Smooth muscle cell (in vitro differentiated cells): ENCODE results near the gene FTCD. TPM values are rescaled to one million over a fixed set of nuclear protein-coding genes. Genes with fewer than 3 reads are reported as not detected.
A peak's percentile ranks its signal among the peaks of the same experiment; 100 is the strongest.

Experiments
- DNase-seq: peaks from one replicate; lab custom pipeline; 2025; ENCODE audit not compliant: unreplicated experiment; lab: John Stamatoyannopoulos, UW
- H2AFZ ChIP-seq: fragments of 200-600 bp; sonication (generic); 2 replicates; pipeline ENCODE4 v1.6.0; 2016; ENCODE audit warnings: antibody characterized with exemption, low read depth, mild to moderate bottlenecking
- H3F3A ChIP-seq: fragments of 200-600 bp; sonication (generic); 2 replicates; pipeline ENCODE4 v1.6.0; 2017; ENCODE audit warnings: antibody characterized with exemption, low read depth
- H3K27ac ChIP-seq: fragments of 200-600 bp; sonication (generic); 2 replicates; pipeline ENCODE4 v1.5.1; 2016; ENCODE audit warnings: low read depth, mild to moderate bottlenecking
- H3K27me3 ChIP-seq: fragments of 200-600 bp; sonication (generic); 2 replicates; pipeline ENCODE4 v1.6.1; 2016; ENCODE audit warnings: low read depth, mild to moderate bottlenecking
- H3K36me3 ChIP-seq: fragments of 200-600 bp; sonication (generic); 2 replicates; pipeline ENCODE4 v1.5.1; 2016; ENCODE audit warnings: low read depth
- H3K4me1 ChIP-seq: fragments of 200-600 bp; sonication (generic); 2 replicates; pipeline ENCODE4 v1.5.1; 2016; ENCODE audit warnings: low read depth
- H3K4me2 ChIP-seq: fragments of 200-600 bp; sonication (generic); 2 replicates; pipeline ENCODE4 v1.6.0; 2016; ENCODE audit warnings: mild to moderate bottlenecking
- H3K4me3 ChIP-seq: fragments of 200-600 bp; sonication (generic); 2 replicates; pipeline ENCODE4 v1.5.1; 2016; ENCODE audit warnings: mild to moderate bottlenecking
- H3K79me2 ChIP-seq: fragments of 200-600 bp; sonication (generic); 2 replicates; pipeline ENCODE4 v1.6.0; 2016; ENCODE audit warnings: low read depth, mild to moderate bottlenecking
- H3K9ac ChIP-seq: fragments of 200-600 bp; sonication (generic); 2 replicates; pipeline ENCODE4 v1.6.0; 2016; ENCODE audit warnings: low read depth
- H3K9me3 ChIP-seq: fragments of 200-600 bp; sonication (generic); replicated peaks from 2 replicates; pipeline ENCODE4 v1.5.1; 2016; ENCODE audit warnings: low read depth
- H4K20me1 ChIP-seq: fragments of 200-600 bp; sonication (generic); 2 replicates; pipeline ENCODE4 v1.6.0; 2016; ENCODE audit warnings: low read depth
- WGBS: methylation state at CpG from one replicate; pipeline ENCODE4 v1.1.7; 2016; ENCODE audit warnings: low lambda C conversion rate; 5-methylcytosine and 5-hydroxymethylcytosine counted together
- polyA plus RNA-seq: library from polyadenylated mRNA; unstranded; fragments of >200 nt; fragmentation: Nextera tagmentation; extraction: Ambion mirVana; gene quantifications from 2 replicates; pipeline ENCODE4 v1.2.1, GENCODE V29; 2016
- total RNA-seq: library from RNA; depleted of rRNA; stranded (reverse); fragments of >200 nt; gene quantifications from 2 replicates; pipeline ENCODE4 v1.2.3, GENCODE V29; 2014
- TF ChIP-seq, protein P1 (sequence below): fragments of 200-600 bp; sonication (generic); IDR thresholded peaks from 2 replicates; pipeline ENCODE4 v1.5.1; 2017; ENCODE audit warnings: borderline replicate concordance, mild to moderate bottlenecking, antibody characterized with exemption; ENCODE audit not compliant: insufficient read depth, poor library complexity, severe bottlenecking

FTCD gene
- total and polyA plus RNA-seq, 2 experiments from 2014 or later = 1.3 to 15.2 TPM

DNA sequence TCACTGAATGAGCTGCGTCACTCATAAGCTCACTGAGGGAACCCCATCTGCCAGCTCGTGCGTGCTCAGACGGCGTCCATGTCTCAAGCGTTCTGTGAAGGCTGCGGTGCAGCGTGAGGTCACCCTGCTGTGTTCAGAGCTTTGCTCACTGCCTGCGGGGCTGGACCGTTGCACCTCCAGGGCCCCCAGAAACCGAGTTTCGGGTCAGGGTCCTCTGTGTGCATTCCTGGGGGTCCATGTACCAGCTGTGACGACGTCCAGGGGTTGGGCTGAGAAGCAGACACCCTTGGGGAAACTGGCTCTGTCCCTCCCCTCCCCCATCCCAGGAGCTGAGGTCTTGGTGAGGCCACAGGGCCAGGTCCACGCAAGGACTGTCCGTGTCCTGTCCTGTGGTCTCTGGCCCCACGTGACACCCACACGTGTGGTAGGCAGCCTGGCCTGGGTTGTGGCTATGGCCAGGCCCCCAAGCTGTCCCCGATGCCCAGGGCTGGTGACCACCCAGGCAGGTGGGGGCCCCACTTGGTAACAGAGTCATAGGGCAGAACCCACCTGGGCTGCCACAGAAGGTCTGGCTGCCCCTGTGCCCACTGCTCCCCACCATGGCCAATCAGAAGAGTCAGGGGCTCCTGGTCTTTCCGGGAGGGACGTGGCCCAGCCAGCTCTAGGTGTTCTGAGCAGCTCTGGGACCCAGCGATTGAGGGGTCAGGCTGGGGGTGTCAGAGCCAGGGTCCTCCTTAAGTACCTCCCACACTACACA is 24.4 kb downstream of the FTCD start:
- Histone ChIP-seq H3K4me3 (no peak overlapping the region), H3K36me3 (no peaks in the 10 kb centered on the region), H3F3A (peaks cover 56% of the 10 kb centered on the region), H3K79me2 (no peaks in the 10 kb centered on the region), H3K27me3 (no peaks in the 10 kb centered on the region), H4K20me1 (peaks cover 73% of the 10 kb centered on the region), H3K4me2 (no peak overlapping the region), H3K9me3 (no peaks in the 10 kb centered on the region), H3K27ac (peak overlapping the region; percentile 38), H3K9ac (no peak overlapping the region), H3K4me1 (no peaks in the 10 kb centered on the region), H2AFZ (no peak overlapping the region)
- no peak for DNase-seq
- TF ChIP-seq, protein P1, sequence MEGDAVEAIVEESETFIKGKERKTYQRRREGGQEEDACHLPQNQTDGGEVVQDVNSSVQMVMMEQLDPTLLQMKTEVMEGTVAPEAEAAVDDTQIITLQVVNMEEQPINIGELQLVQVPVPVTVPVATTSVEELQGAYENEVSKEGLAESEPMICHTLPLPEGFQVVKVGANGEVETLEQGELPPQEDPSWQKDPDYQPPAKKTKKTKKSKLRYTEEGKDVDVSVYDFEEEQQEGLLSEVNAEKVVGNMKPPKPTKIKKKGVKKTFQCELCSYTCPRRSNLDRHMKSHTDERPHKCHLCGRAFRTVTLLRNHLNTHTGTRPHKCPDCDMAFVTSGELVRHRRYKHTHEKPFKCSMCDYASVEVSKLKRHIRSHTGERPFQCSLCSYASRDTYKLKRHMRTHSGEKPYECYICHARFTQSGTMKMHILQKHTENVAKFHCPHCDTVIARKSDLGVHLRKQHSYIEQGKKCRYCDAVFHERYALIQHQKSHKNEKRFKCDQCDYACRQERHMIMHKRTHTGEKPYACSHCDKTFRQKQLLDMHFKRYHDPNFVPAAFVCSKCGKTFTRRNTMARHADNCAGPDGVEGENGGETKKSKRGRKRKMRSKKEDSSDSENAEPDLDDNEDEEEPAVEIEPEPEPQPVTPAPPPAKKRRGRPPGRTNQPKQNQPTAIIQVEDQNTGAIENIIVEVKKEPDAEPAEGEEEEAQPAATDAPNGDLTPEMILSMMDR = no peak
- WGBS = 83% methylated on average over 22 of the region's 22 CpGs

DNA sequence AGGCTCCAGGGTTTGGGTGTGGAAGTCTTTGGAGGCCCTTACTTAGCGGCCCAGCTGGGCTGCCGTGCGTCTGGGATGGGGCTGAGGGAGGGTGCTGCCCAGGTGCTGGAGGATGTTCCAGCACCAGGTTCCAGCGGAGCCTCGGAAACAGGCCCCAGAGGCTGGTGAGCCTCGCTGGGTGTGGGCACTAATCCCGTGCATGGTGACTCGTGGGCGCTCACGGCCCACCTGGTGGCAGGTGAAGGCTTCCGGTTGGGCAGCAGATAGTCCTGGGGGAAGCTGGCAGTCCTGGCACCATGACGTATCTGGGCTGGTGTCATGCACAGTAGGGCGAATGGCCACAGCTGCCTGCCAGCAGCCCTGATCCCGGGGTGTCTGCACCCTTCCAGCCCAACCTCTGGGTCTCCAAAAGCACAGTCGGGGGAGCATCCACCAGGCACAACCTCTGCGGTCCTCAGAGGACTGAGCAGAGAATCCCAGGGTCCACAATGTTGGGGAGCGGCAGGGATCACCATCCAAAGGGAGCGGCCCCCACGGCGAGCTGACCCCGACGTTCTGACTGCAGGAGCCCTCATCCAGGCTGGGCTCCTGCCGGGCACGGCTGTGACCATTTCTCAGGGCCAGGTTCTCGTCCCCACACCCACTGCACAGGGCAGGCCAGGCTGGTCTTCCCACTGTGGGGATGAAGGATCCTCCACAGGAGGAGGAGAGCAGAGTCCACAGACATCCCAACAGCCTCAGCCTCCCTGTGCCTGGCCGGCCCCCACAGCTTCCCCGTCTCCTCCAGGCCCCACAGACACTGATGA is 25.3 kb downstream of the FTCD start:
- Histone ChIP-seq H3K27me3 (no peaks in the 10 kb centered on the region), H3K4me3 (no peak overlapping the region), H3K9ac (no peak overlapping the region), H3K27ac (peak overlapping the region; percentile 38), H3F3A (peaks cover 64% of the 10 kb centered on the region), H3K9me3 (no peaks in the 10 kb centered on the region), H3K4me2 (no peak overlapping the region), H3K36me3 (no peaks in the 10 kb centered on the region), H2AFZ (no peak overlapping the region), H3K4me1 (no peaks in the 10 kb centered on the region), H4K20me1 (peaks cover 83% of the 10 kb centered on the region), H3K79me2 (no peaks in the 10 kb centered on the region)
- 93% methylated on average over 27 of the region's 27 CpGs for WGBS
- DNase-seq = no peak
- TF ChIP-seq, protein P1 = no peak

DNA sequence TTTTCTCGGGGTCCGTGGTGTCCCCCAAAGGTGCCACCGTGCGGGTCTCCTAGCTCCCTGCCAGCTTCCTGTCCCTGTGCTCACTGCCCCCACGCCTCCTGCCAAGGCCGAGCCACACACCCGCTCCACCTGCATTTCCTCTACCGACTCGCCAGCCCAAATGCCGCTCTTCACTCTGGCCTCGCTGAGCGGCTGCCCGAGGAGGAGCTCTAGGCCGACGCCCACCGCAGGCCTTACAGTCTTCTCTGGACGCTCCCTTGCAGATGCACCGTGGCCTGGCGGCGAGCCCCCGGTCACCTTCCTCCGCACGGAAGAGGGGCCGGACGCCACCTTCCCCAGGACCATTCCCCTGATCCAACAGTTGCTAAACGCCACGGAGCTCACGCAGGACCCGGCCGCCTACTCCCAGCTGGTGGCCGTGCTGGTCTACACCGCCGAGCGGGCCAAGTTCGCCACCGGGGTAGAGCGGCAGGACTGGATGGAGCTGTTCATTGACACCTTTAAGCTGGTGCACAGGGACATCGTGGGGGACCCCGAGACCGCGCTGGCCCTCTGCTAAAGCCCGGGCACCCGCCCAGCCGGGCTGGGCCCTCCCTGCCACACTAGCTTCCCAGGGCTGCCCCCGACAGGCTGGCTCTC is 26.3 kb downstream of the FTCD start:
- H3K36me3 ChIP-seq = no peaks in the 10 kb centered on the region
- H3K4me2 ChIP-seq = no peak overlapping the region
- H3K4me3 ChIP-seq = no peak overlapping the region
- H3K27ac ChIP-seq = peak overlapping the region; percentile 44
- no peaks in the 10 kb centered on the region for H3K9me3 ChIP-seq
- WGBS = 97% methylated on average over 45 of the region's 45 CpGs
- H3K4me1 ChIP-seq = no peaks in the 10 kb centered on the region
- DNase-seq = no peak
- H3K27me3 ChIP-seq = no peaks in the 10 kb centered on the region
- no peak overlapping the region for H3K9ac ChIP-seq
- no peak overlapping the region for H2AFZ ChIP-seq
- peaks cover 93% of the 10 kb centered on the region for H4K20me1 ChIP-seq
- peaks cover 71% of the 10 kb centered on the region for H3F3A ChIP-seq
- TF ChIP-seq, protein P1 = no peak
- no peaks in the 10 kb centered on the region for H3K79me2 ChIP-seq
